ENCODE data around the gene TRIO.

TRIO gene

GRCh38 chr5:14155075-14155474, 11.9 kb downstream of the TRIO start:
- Histone ChIP-seq H3K79me2 (peaks cover 82% of the 10 kb centered on the region), H3K27ac (no peak overlapping the region), H3K4me2 (ENCODE audit: low read length) (no peak overlapping the region), H3K9me3 (ENCODE audit: control insufficient read depth, low read length) (no peaks in the 10 kb centered on the region), H3K9ac (no peak overlapping the region), H3K36me3 (ENCODE audit: control insufficient read depth, insufficient read depth, low read length) (no peaks in the 10 kb centered on the region), H2AFZ (no peak overlapping the region), H3K27me3 (ENCODE audit: control insufficient read depth, insufficient read depth, low read length) (no peaks in the 10 kb centered on the region), H3K4me1 (peaks cover 17% of the 10 kb centered on the region), H3K4me3 (ENCODE audit: low read depth, low read length) (no peak overlapping the region)
- no peak for TF ChIP-seq CTCF (IDR thresholded peaks at IDR 0.05)

- no peak for TF ChIP-seq CTCF (IDR thresholded peaks at IDR 0.05)
- no peak overlapping the region for H2AFZ ChIP-seq
- no peak overlapping the region for H3K27ac ChIP-seq
- H3K4me3 ChIP-seq (ENCODE audit: low read depth, low read length) = no peak overlapping the region
- H3K4me2 ChIP-seq (ENCODE audit: low read length) = no peak overlapping the region
- peaks cover 17% of the 10 kb centered on the region for H3K4me1 ChIP-seq
- H3K36me3 ChIP-seq (ENCODE audit: control insufficient read depth, insufficient read depth, low read length) = no peaks in the 10 kb centered on the region
- peaks cover 78% of the 10 kb centered on the region for H3K79me2 ChIP-seq
- no peaks in the 10 kb centered on the region for H3K27me3 ChIP-seq (ENCODE audit: control insufficient read depth, insufficient read depth, low read length)
- H3K9me3 ChIP-seq (ENCODE audit: control insufficient read depth, low read length) = no peaks in the 10 kb centered on the region
- no peak overlapping the region for H3K9ac ChIP-seq
Measured at GRCh38 chr5:14155739-14156138, 12.6 kb downstream of the TRIO start.

- peaks cover 78% of the 10 kb centered on the region for H3K79me2 ChIP-seq
- H2AFZ ChIP-seq = no peak overlapping the region
- no peaks in the 10 kb centered on the region for H3K36me3 ChIP-seq (ENCODE audit: control insufficient read depth, insufficient read depth, low read length)
- H3K9me3 ChIP-seq (ENCODE audit: control insufficient read depth, low read length) = no peaks in the 10 kb centered on the region
- H3K27ac ChIP-seq = no peak overlapping the region
- H3K4me3 ChIP-seq (ENCODE audit: low read depth, low read length) = no peak overlapping the region
- H3K9ac ChIP-seq = no peak overlapping the region
- no peaks in the 10 kb centered on the region for H3K27me3 ChIP-seq (ENCODE audit: control insufficient read depth, insufficient read depth, low read length)
- H3K4me2 ChIP-seq (ENCODE audit: low read length) = peak overlapping the region; percentile 5
- TF ChIP-seq CTCF (IDR thresholded peaks at IDR 0.05) = no peak
- H3K4me1 ChIP-seq = peaks cover 17% of the 10 kb centered on the region
Measured at GRCh38 chr5:14156290-14156649, 13.1 kb downstream of the TRIO start.

GRCh38 chr5:14156650-14157492, 13.7 kb downstream of the TRIO start:
- Histone ChIP-seq H3K9me3 (ENCODE audit: control insufficient read depth, low read length) (no peaks in the 10 kb centered on the region), H3K4me2 (ENCODE audit: low read length) (peak overlapping the region; percentile 5), H3K36me3 (ENCODE audit: control insufficient read depth, insufficient read depth, low read length) (no peaks in the 10 kb centered on the region), H2AFZ (no peak overlapping the region), H3K27me3 (ENCODE audit: control insufficient read depth, insufficient read depth, low read length) (no peaks in the 10 kb centered on the region), H3K4me3 (ENCODE audit: low read depth, low read length) (no peak overlapping the region), H3K4me1 (peaks cover 20% of the 10 kb centered on the region), H3K9ac (no peak overlapping the region), H3K79me2 (peaks cover 78% of the 10 kb centered on the region), H3K27ac (no peak overlapping the region)
- no peak for TF ChIP-seq CTCF (IDR thresholded peaks at IDR 0.05)

GRCh38 chr5:14157493-14157782, 14.3 kb downstream of the TRIO start:
- no peaks in the 10 kb centered on the region for H3K27me3 ChIP-seq (ENCODE audit: control insufficient read depth, insufficient read depth, low read length)
- TF ChIP-seq CTCF (IDR thresholded peaks at IDR 0.05) = no peak
- H3K4me1 ChIP-seq = peaks cover 25% of the 10 kb centered on the region
- H3K4me3 ChIP-seq (ENCODE audit: low read depth, low read length) = no peak overlapping the region
- H3K36me3 ChIP-seq (ENCODE audit: control insufficient read depth, insufficient read depth, low read length) = no peaks in the 10 kb centered on the region
- H3K9ac ChIP-seq = no peak overlapping the region
- no peak overlapping the region for H3K4me2 ChIP-seq (ENCODE audit: low read length)
- no peak overlapping the region for H2AFZ ChIP-seq
- no peaks in the 10 kb centered on the region for H3K9me3 ChIP-seq (ENCODE audit: control insufficient read depth, low read length)
- peaks cover 77% of the 10 kb centered on the region for H3K79me2 ChIP-seq
- H3K27ac ChIP-seq = no peak overlapping the region
